HG03342 (cell line): ENCODE measurements around the gene CDC16.
"Not testable (repeated sequence)": the region's sequence is repeated elsewhere in the genome, so short reads cannot be mapped to it uniquely, and the experiment has no call there.

Source experiments
- ATAC-seq: cut with Tn5 transposase; IDR thresholded peaks from one replicate; pipeline ENCODE4 v1.9.1; 2021; ENCODE audit warnings: mild to moderate bottlenecking, moderate library complexity; ENCODE audit not compliant: unreplicated experiment

CDC16 gene

DNA sequence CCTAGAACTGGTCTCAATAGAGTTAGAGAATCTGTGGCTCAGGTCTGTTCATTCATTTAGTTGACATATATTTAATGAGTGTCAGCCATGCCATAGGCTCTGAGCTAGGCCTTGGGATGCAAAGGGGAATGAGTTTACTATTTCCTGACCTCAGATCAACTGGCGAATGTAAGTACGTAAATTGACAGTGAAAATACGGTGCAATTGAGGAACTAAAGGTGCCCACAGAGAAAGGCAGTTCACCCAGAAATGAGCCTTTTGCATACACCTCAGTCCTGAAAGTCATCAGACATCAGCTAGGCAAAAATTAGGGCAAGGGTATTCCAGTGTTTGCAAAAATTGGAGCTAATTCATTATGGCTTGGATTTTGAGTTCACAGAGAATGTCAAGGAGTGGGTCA lies 26.1 kb downstream of the CDC16 start:
- ATAC-seq: no peak

DNA sequence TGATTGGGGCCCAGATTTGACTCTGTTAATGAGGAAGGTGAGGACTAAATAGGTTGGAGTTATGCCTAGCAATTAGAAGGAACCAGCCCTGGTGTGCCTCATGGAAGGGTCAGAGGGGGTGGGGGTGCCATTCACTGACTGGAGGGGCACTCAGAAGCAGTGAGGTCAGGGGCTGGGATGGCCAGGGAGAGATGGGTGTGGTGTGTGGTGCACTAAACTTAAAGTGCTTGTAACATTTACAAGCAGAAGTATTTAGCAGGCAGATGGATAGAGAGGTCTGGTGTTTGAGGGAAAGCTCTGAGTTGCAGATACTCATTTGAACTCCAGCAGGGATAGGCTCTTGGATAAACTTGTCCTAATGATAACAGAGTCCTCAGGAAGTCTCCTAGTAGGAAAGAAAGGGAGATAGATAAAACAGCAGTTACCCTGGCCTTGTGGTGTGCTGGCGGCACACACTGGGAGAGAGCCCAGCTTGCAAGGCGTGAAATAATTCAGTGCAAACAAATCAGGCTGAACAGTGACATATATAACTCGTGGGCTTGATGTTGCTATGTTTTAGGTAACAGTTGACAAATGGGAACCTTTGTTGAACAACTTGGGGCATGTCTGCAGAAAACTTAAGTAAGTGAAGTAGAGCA lies 26.8 kb downstream of the CDC16 start:
- ATAC-seq: no peak

DNA sequence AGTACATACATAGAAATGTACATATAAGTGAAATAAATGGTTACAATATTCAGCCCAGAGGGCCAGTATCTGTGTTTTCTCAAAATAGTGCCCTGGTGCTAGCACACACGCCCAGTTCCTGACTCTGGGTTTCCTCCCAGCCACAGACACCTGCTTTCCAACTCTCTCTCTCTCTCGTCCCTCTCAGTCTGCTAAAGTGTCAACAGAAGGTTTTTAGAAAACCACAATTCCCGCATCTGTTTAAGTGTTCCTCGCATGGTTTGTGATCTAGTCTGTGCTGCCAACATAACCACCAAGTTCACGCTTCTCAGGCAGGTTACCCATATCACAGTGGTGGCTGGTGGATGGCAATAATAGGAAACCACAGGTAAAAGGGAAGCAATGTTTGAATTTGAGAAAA lies 28.9 kb downstream of the CDC16 start:
- ATAC-seq: no peak

DNA sequence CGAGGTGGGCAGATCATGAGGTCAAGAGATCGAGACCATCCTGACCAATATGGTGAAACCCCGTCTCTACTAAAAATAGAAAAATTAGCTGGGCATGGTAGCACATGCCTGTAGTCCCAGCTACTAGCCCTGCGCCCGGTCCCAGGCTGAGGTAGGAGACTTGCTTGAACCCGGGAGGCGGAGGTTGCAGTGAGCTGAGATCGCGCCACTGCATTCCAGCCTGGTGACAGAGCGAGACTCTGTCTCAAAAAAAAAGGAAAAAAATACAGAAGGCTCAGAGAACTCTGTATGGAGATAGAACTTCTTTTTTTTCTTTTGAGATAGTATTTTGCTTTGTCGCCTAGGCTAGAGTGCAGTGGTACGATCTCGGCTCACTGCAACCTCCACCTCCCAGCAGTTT lies 29.6 kb downstream of the CDC16 start:
- ATAC-seq: not testable (repeated sequence)

DNA sequence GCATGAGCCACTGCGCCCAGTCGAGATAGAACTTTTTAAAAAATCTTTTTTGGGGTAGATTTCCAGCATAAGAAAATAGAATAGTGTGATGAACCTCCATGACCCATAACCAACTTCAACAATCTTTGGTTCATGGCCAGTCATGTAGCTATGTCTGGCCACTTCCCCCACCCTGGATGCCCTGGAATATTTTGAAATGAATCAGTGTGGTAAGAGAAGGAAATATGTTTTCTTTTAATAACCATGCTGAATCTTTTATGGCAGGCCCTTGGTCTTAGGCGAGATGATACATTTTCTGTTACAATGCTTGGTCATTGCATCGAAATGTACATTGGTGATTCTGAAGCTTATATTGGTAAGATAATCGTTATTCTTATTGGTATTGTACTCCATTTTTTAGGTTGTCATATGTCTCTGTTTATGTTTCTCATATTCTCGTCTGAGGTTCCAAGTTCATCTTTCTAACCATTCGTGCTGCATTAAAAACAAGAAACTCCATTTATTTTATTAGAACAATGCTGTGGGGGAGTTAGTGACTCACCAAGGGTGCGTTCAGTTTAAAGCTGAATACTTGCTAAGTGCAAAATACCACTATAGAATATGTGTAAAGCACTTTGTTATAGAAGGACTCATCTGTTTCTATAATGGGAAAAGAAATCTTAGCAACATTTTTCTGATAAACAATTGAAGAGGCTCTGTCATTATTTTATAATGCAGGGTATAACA lies 30.4 kb downstream of the CDC16 start:
- ATAC-seq: no peak

DNA sequence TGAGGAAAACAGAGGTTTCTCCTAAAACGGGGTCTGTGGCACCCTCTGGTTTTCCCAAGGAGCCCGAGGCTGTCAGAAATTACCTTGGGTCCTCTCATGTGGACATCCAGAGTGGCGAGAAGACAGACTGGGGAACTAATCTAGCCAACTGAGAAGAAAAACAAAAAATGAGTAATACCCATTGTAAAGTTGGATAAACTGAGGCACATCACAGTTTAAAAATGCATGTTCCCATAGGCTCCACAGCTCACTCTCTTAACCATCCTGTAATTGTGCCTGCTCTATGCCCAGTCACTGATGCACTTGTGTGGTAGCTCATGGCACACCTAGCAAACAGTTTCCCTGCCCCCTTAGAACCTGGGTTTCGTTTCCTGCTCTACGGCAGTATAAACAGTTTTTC lies 31.5 kb downstream of the CDC16 start:
- no peak for ATAC-seq

DNA sequence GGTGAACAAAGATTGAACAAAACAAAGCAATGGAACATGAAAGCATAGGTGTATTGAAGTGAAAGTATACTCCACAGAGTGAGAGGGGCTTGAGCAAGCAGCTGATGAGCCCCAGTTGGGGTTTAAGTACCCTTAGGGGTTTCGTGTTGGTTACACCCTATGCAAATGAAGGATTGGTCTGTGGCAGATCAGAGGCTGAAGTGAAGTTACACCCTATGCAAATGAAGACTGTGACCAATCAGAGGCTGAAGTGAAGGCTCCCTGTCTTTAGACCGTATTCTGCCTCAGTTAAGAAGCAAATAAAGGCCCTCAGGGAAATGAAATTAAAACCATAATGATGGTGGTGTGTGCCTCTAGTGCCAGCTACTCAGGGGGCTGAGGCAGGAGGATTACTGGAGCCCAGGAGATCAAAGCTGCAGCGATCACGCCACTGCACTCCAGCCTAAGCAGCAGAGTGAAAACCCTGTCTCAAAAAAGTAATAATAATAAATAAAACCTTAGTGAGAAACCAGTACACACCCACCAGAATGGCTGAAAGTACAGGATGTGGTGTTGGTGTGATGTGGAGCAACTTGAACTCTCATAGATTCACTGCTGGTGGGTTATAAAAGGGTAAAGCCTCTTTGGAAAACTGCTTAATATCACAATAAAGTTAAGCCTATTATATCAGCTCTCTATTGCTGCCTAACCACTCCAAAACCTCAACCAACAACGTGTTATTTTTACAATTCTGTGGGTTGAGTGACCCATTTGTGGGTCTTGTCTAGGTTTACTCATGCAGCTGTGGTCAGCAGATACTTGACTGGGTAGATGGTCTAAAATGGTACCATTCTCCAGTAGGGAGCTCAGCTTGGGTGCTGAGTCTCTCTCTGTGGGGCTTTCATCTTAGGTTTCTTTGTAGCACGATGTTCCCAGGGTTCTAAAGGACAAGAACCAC lies 33.9 kb downstream of the CDC16 start:
- ATAC-seq: no peak

DNA sequence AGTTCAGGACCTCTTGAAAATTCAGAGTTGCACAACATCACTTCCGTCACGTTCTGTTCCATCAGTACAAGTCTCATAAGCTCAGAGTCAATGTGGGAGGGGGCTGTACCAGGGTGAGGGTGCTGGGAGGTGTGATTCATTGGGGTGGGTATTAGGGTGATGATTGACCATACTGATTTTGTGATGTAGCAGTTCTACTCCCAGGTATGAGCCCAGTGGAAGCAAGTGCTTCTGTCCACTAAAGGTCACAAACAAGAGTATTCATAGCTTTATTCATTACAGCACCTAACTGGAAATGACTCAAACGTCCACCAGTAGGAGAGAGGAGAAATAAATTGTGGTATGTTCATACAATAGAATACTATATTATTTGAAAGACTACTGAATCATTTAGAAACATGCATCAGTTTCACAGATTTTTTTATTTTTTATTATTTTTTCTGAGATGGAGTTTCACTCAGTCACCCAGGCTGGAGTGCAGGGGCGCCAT lies 34.6 kb downstream of the CDC16 start:
- ATAC-seq: no peak

DNA sequence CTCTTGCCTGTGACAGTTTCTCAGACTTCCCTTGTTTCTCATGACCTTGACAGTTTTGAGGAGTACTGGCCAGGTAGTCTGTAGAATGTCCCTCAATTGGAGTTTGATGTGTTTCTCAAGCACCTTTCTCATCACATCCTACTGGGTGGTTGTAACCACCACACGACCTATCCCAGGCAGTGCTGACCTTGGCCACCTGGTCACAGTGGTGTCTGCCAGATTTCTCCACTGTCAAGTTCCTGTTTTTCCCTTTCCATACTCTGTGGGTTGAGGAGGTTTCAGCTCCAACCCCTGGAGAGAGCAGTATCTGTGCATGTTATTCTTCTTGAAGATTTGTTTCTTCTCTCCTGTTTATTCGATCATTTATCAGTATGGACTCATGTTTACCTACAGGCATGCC lies 38.3 kb downstream of the CDC16 start:
- ATAC-seq: no peak

DNA sequence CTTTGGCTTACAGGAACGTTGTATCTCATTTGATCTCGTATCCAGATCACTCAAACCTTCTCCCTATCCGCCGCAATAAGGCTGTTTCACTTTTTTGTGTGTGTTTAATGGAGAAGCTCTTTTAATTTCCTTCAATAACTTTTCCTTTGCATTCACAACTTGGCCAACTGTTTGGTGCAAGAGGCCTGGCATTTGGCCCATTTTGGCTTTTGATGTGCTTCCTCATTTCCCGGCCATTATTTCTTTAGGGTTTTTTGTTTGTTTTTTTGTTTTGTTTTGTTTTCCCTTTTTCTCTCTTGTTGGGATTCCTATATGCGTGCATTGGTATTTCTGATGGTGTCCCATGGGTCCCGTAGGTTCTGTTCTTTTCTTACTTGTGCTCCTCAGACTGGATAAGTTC lies 40.6 kb downstream of the CDC16 start:
- ATAC-seq: no peak

DNA sequence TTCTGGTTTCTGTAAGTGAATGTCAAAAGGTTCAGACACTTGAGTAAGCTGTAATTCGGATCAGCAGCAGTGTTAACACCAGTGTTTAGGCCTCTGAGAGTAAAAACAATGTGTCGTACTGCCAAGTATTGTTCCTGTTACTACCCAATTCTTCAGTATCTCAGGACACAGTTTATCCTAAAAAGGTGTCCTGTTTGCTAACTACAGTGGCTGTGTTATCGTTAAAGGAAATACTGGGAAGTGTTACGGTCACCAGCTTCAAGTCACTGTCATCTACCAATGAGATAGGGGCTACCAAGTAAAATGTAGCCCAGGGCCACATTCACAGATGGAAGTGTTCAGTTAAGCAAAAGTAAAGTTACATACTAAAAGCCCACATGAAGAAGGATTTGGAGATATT lies 44.4 kb downstream of the CDC16 start:
- no peak for ATAC-seq

DNA sequence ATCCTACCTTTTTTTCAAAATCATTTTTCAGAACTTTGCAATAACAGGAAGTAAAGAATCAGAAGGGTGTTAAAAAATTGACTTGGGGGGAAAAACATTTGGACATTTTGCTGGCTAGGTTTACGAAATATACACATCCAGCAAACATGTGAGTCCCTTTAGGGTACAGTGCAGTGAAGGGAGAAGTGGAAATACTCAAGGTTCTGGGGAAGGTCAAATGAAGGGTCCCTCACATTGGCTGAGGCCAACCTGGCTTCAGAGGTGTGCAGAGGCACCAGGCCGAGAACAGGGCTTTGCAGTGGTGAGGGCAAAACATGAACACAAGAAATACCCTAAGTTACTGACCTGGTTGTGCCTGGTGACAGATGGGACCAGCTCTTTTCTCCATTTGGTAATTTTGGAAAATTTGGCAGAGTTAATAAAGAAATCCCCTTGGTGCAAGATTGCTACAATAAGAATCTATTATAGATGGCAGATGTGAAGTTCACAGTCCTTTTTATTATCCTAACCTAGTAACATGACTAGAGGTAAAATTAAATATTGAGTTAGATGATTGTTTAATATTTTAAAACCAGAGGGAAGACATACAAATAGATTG lies 45.2 kb downstream of the CDC16 start:
- ATAC-seq: no peak

DNA sequence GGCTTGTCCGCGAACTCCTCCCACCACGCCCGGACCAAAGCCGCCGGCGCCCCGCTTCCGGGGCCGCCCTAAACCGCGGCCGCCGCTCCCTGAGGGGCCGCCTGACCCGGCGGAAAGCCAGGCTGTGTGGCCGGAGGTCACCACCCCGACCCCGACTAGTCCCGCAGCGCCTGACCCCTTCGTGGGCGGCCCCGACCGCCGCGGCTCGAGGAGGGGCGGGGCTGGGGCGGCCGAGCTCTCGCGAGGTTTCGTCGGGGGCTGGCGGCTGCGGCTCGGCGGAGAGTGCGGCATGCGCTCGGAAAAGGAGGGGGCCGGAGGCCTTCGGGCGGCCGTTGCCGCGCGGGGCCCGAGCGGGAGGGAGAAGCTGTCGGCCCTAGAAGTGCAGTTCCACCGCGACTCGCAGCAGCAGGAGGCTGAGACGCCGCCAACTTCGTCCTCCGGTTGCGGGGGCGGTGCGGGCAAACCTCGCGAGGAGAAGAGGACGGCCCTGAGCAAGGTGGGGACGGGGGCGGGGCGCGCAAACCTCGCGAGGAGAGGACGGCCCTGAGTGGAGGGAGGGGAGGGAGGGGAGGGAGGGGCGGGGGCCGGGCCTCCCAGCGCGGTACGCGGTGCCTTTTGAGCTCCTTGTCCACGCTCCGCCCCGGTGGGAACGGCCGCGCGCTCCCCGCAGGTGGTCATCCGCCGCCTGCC lies 46.8 kb downstream of the CDC16 start, which contains the start of gene UPF3A:
Gene UPF3A, plus strand, starts transcription at position 251 of the 690 bp plus-strand sequence. Its CDS starts 39 bp downstream, at position 290.
- peak; percentile 69 for ATAC-seq

DNA sequence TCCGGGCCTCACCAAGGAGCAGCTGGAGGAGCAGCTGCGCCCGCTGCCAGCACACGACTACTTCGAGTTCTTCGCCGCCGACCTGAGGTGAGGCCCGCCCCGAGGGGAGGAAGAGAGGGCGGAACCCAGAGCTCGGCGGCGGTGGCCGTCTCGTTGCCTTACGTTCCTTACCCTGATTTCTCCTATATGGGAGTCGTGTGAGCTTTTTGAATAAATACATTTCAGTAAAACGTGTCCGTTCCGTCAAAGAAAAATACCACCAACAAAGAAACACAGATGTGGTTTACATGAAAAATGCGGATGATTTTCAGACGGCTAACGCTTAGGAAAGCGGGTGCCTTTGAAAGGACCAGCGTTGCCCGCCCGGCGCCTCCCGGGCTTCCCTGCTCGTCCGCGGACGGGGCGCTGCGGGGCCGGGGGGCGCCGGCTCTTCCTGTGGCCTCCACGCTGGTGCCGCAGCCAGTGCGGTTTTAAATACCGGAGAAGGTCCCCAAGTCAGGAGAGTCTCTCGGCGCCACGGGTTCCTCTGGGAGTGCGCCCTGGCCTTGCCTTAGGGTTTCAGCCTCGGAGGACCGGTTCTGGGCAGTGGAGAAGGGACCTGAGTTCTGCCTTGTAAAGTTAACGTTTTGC lies 47.5 kb downstream of the CDC16 start:
- ATAC-seq: peak; percentile 57

DNA sequence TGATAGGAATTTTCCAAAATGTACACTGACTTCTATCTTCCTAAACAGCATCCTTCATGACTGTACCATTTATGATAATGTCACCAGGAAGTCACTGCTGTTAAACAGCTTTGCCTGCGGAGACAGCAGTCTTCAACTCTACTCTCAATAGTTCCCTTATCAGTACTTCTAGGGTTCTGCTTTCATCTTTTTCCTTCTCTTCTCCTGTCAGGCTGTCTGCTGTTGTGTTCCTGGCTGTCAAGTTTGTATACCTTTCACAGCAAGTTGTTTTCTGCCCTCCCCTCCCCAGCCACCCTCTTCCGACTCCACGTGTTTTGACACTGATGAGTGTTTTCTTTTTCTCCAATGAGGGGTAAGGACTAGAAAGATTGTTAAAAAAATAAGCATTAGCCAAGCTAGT lies 48.9 kb downstream of the CDC16 start:
- ATAC-seq: no peak

DNA sequence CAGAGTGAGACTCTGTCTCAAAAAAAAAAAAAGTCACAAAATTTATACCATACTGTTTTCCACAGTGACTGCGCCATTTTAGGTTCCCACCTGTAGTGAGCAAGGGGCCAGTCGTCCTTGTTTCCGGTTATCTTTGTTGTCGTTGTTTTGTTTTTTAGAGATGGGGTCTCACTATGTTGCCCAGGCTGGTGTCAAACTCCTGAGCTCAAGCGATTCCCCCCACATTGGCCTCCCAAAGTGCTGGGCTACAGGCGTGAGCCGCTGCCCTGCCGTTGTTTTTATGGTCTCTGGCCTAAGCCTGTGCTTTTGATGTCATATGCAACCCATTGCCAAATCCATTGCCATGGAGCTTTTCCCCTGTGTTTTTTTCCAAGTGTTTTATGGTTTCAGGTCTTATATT lies 50.0 kb downstream of the CDC16 start:
- no peak for ATAC-seq

DNA sequence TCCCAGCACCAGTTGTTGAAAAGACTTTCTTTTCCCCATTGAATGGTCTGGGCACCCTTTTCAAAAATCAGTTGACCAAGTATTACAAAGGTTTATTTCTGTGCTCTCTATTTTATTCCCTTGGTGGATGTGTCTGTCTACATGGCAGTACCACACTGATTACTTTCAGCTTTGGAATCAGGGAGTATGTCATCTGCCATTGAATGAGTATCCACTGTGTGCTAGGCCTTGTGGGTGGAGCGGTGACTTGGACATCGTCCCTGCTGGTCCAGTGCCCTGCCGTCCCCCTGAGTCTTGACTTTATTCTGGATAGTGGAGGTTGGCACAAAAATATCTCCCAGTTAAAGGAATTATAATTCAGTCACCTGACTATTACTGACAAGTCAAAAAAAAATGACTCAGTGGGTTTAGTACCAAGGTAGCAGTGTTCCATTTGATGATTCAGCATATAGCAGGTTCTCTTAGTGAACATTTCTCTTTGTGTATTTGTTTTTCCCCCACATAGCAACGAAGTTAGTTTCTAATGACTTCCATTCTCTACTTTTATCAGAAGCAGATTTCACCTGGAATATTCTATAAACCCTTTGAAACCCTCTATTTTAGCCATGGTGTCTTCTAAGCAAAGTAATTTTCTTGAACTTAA lies 50.6 kb downstream of the CDC16 start:
- ATAC-seq: no peak

DNA sequence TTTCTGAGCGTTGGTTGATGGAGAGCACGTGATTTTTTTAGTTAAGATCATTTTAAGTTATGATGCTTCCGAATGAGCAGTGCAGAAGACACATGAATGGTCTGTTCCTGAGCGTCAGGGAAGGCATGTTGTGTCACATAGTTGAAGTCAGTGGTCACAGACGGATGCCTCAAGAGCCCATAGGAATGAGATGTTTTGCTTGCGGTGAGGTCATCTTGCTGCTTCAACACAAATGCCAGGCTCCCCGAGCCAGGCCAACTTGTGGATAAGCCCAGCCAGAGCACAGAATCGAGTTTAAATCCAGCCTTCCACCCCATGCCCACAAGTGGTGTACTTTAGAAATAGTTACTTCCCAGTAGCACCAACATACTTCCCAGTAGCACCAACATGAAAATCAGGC lies 52.1 kb downstream of the CDC16 start:
- ATAC-seq: no peak

DNA sequence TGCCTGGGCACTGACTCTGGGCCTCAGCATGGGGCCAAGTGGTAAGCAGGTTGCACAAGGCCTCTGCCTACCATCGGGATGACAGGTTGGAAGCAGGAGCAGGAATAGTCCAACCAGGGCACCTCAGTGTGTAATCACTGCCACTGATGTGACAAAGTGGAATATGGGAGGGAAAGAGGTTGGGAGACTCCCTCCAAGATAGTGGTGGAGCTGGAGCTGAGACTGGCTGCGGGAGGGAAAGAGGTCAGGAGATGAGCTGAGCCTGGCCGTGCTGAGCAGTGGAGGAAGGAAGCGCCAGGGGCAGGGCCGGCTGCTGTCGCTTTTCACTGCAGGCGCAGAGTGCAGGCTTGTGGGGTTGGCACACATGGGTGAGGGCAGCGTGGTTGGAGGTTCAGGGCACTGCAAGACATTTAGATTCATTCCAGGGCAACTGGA lies 53.5 kb downstream of the CDC16 start:
- ATAC-seq: no peak
